ENCODE results near the gene ADRM1. TPM values are rescaled to one million over a fixed set of nuclear protein-coding genes. Genes with fewer than 3 reads are reported as not detected.
A peak's percentile ranks its signal among the peaks of the same experiment; 100 is the strongest.

Gene ADRM1
- total and polyA plus RNA-seq, 12 donors = 67.7 to 192 (median 74.7) TPM

DNA sequence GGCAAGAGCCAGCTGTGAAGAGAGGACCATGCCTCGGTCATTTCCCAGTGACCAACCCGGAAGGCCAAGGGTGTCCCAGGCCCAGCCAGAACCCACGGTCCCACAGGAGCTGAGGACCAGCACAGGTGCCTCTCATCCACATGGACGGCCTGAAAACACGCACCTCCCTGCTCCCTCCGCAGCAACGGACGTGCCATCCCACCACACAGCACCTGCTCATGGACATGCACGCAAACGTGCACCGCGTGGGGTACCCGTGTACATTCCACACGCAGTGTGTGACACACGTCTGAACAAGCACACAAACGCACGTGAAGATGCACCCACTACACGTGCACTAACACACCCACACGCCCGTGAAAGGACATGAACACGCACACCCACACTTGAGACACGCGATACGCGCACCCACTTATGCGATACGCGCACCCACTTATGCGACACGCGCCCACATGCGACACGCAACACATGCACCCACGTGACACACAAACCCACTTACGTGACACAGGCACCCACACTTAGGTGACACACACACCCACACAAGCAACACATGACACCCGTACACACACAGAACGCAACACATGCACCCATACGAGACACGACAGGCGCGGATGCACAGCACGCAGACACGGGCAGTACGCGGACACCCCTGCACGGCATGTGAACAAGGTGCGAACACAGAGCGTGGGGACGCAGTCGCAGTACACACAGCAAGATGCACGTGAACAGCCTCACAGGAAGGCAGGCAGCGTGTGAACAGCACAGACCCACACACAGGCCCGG lies 34.2 kb downstream of the ADRM1 start:
- H3K36me3 ChIP-seq = peaks cover 6 to 99% (median 68%) of the 10 kb centered on the region in 9 donors
- no peak overlapping the region for H3K27ac ChIP-seq
- no peak overlapping the region for H3K4me3 ChIP-seq
- DNase-seq (peak in 1 of 2 donors; percentile 9), ATAC-seq (no peak)
- 94 to 96% methylated on average over 53 of the region's 53 CpGs for WGBS, 2 donors
- intact Hi-C loops (cut with DNase I) = no loop called here
- H3K9me3 ChIP-seq = peaks cover 0 to 5% (median 0%) of the 10 kb centered on the region in 11 donors
- TF ChIP-seq, protein P1, sequence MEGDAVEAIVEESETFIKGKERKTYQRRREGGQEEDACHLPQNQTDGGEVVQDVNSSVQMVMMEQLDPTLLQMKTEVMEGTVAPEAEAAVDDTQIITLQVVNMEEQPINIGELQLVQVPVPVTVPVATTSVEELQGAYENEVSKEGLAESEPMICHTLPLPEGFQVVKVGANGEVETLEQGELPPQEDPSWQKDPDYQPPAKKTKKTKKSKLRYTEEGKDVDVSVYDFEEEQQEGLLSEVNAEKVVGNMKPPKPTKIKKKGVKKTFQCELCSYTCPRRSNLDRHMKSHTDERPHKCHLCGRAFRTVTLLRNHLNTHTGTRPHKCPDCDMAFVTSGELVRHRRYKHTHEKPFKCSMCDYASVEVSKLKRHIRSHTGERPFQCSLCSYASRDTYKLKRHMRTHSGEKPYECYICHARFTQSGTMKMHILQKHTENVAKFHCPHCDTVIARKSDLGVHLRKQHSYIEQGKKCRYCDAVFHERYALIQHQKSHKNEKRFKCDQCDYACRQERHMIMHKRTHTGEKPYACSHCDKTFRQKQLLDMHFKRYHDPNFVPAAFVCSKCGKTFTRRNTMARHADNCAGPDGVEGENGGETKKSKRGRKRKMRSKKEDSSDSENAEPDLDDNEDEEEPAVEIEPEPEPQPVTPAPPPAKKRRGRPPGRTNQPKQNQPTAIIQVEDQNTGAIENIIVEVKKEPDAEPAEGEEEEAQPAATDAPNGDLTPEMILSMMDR (IDR thresholded peaks at IDR 0.05) = no peak
- H3K27me3 ChIP-seq = no peaks in the 10 kb centered on the region
- no peaks in the 10 kb centered on the region for H3K4me1 ChIP-seq

DNA sequence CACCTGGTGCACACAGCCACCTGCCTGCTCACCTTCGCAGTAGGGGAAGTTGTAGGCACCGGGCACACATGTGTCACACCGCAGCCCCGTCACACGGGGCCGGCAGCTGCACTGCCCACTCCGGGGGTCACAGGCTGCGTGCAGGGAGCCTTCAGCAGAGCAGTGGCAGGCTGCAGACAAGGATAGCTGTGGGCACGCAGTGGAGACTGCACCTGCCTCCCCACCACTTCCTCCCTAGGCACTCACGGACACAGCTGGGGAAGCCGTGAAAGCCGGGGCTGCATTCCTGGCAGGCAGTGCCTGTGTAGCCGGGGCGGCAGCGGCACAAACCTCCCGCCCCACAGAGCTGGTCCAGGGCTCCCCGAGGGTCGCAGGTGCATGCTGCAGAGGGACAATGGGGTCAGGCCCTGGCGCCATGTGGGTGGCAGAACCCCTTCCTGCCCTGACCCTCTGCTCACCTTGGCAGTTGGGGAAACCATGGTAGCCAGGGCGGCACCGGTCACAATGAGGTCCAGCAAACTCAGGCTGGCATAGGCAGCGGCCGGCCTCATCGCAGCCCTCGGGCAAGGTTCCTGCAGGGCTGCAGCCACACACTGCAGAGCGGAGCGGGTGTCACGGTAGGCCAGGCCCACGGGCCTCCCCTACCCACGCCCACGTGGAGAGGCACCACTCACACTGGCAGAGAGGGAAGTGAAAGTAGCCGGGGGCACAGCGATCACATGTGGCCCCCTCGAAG lies 34.9 kb downstream of the ADRM1 start:
- H3K9me3 ChIP-seq = peaks cover 0 to 5% (median 0%) of the 10 kb centered on the region in 11 donors
- intact Hi-C loops (cut with DNase I) = no loop called here
- no peak overlapping the region for H3K27ac ChIP-seq
- WGBS, 2 donors = 90% methylated on average over 34 of the region's 34 CpGs
- no peaks in the 10 kb centered on the region for H3K27me3 ChIP-seq
- ATAC-seq (peak in 2 of 8 donors; percentile 4 to 11), DNase-seq (no peak)
- H3K36me3 ChIP-seq = peaks cover 6 to 99% (median 64%) of the 10 kb centered on the region in 9 donors
- TF ChIP-seq, protein P1 (IDR thresholded peaks at IDR 0.05) = no peak
- H3K4me3 ChIP-seq = no peak overlapping the region
- H3K4me1 ChIP-seq = no peaks in the 10 kb centered on the region

DNA sequence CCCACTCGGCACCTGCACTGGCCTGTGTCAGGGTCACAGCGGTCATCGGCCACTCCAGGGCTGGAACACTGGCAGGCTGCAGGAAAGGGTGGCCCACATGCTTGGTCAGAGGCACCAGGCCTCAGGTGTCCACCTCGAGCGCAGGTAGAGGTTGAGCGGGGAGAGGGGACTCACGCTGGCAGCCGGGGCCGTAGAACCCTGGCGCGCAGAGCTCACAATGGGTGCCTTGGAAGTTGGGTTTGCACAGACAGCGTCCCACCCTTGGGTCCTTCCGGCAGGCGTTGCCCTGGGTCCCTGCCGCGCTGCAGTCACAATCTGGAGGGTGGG lies 35.5 kb downstream of the ADRM1 start:
- DNase-seq = no peak
- no peaks in the 10 kb centered on the region for H3K4me1 ChIP-seq
- H3K27ac ChIP-seq = no peak overlapping the region
- H3K9me3 ChIP-seq = peaks cover 0 to 5% (median 0%) of the 10 kb centered on the region in 11 donors
- no peaks in the 10 kb centered on the region for H3K27me3 ChIP-seq
- no peak overlapping the region for H3K4me3 ChIP-seq
- ATAC-seq = no peak
- 97% methylated on average over 15 to 16 of the region's 16 CpGs for WGBS, 2 donors
- intact Hi-C loops (cut with DNase I) = no loop called here
- peaks cover 4 to 99% (median 59%) of the 10 kb centered on the region in 9 donors for H3K36me3 ChIP-seq
- TF ChIP-seq, protein P1 (IDR thresholded peaks at IDR 0.05) = no peak

DNA sequence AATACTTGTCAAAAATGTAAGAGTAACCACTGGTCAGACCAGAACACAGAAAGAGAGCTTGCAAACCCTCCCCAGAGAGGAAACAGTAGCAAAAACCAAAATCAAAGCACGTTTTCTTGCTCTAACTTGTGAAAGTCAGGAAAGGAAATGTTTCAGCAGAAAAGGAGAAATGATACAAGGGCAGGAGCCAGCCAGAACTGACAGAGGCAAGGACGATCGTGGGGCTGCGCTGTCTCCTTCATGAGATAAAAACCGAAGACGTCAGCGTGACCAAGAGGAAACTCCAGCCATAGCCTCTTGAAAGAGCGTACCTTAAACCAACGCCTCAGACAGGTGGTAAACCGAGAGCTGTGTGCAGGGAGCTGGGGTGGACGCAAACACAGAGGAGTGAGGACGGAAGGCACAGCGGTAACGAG lies 36.9 kb downstream of the ADRM1 start:
- peaks cover 0 to 99% (median 54%) of the 10 kb centered on the region in 9 donors for H3K36me3 ChIP-seq
- H3K4me1 ChIP-seq = no peaks in the 10 kb centered on the region
- no peak overlapping the region for H3K27ac ChIP-seq
- H3K9me3 ChIP-seq = peaks cover 0 to 5% (median 0%) of the 10 kb centered on the region in 11 donors
- TF ChIP-seq, protein P1 (IDR thresholded peaks at IDR 0.05) = no peak
- no peak overlapping the region for H3K4me3 ChIP-seq
- intact Hi-C loops (cut with DNase I) = loop anchor here in 1 of 10 donors (5.0 kb wide), 1 partner anchor 32 kb away; no protein-coding TSS in a partner anchor
- DNase-seq = no peak
- WGBS, 2 donors = 71 to 79% methylated on average over 14 of the region's 14 CpGs
- no peak for ATAC-seq
- H3K27me3 ChIP-seq = no peaks in the 10 kb centered on the region

All from heart right ventricle (tissue), 16 donors.